Lower lobe of right lung (tissue), 2 donors: ENCODE results near the gene TMUB1. TPM values are rescaled to one million over a fixed set of nuclear protein-coding genes. Genes with fewer than 3 reads are reported as not detected.

Source experiments
- ATAC-seq, 2 donors: fragments of 200-7000 bp; cut with Tn5 transposase; one replicate each; pipeline ENCODE4 v1.9.1; 2020 to 2022; ENCODE audit warnings: mild to moderate bottlenecking in 2 of 2, moderate library complexity in 2 of 2
- DNase-seq: peaks from one replicate; pipeline ENCODE4 v3.0.0-alpha.2; 2020
- H3K27ac ChIP-seq: fragments of 200-600 bp; one replicate; pipeline ENCODE4 v1.8.0; 2022
- H3K27me3 ChIP-seq: fragments of 200-600 bp; one replicate; pipeline ENCODE4 v1.8.0; 2022; ENCODE audit warnings: low read depth
- H3K36me3 ChIP-seq: fragments of 200-600 bp; one replicate; pipeline ENCODE4 v1.8.0; 2022; ENCODE audit warnings: mild to moderate bottlenecking
- H3K4me1 ChIP-seq: fragments of 200-600 bp; one replicate; pipeline ENCODE4 v1.8.0; 2022
- H3K4me3 ChIP-seq: fragments of 200-600 bp; one replicate; pipeline ENCODE4 v1.8.0; 2022; ENCODE audit warnings: mild to moderate bottlenecking
- H3K9me3 ChIP-seq: fragments of 200-600 bp; one replicate; pipeline ENCODE4 v1.8.0; 2022
- CTCF ChIP-seq: fragments of 200-600 bp; IDR thresholded peaks from one replicate; pipeline ENCODE4 v1.8.0; 2022; ENCODE audit warnings: antibody characterized with exemption, mild to moderate bottlenecking
- intact Hi-C: fragments of 100-400 bp; cut with DNase I; formaldehyde crosslinking; loops from one replicate; pipeline ENCODE4 v1.11.0; 2022
- total RNA-seq: library from RNA; stranded (reverse); fragmentation: NEBNext Ultra II Directional; extraction: Animal tissue kit (Norgen Biotek cat#: 25700); gene quantifications from one replicate; pipeline ENCODE4 v1.2.1, GENCODE V29; 2021
- donor health status: DM: no; HTN: yes; CAD: no; lungs with severe emphysema.

Gene TMUB1
- total RNA-seq, 1 donor from 2014 or later = 37.4 TPM

GRCh38 chr7:151091988-151092387 lies 8.7 kb upstream of the TMUB1 start:
- TF ChIP-seq CTCF = no peak
- H3K36me3 ChIP-seq = peaks cover 10% of the 10 kb centered on the region
- no peaks in the 10 kb centered on the region for H3K9me3 ChIP-seq
- H3K4me1 ChIP-seq = peaks cover 67% of the 10 kb centered on the region
- no peak overlapping the region for H3K4me3 ChIP-seq
- intact Hi-C loops = no loop called here
- ATAC-seq (no peak), DNase-seq (no peak)
- H3K27me3 ChIP-seq = no peaks in the 10 kb centered on the region
- peak overlapping the region; percentile 13 for H3K27ac ChIP-seq

- Histone ChIP-seq H3K27ac (peak overlapping the region; percentile 13), H3K27me3 (no peaks in the 10 kb centered on the region), H3K4me3 (no peak overlapping the region), H3K9me3 (no peaks in the 10 kb centered on the region), H3K4me1 (peaks cover 67% of the 10 kb centered on the region), H3K36me3 (peaks cover 6% of the 10 kb centered on the region)
- peak; percentile 53 for TF ChIP-seq CTCF
- ATAC-seq (peak in 1 of 2 donors; percentile 1), DNase-seq (no peak)
- intact Hi-C loops = no loop called here
Measured at GRCh38 chr7:151091431-151091830, 8.1 kb upstream of the TMUB1 start.

DNA sequence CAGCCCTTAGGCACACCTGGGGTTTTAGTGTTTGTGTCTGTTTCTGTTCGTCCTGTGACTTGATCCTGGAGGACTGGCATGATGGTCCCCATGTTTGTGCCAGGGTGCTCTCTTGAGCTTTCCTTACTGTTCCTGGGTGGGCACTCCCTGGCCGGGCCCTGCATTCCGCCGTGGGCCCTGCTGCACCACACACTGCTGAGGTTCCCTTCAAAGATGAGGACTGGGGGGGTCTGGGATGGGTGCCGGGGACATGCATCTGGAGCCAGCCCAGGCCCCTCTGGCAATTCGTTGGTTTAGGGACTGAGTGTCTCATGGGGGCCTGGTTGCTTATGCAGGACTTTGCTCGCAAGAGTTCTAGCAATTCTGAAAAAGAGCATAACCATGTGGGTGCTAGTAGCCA lies 7.7 kb upstream of the TMUB1 start:
- intact Hi-C loops = no loop called here
- DNase-seq = no peak
- peaks cover 67% of the 10 kb centered on the region for H3K4me1 ChIP-seq
- no peaks in the 10 kb centered on the region for H3K27me3 ChIP-seq
- no peak for TF ChIP-seq CTCF
- no peak overlapping the region for H3K4me3 ChIP-seq
- H3K36me3 ChIP-seq = peaks cover 6% of the 10 kb centered on the region
- no peak for ATAC-seq
- H3K27ac ChIP-seq = peak overlapping the region; percentile 13
- no peaks in the 10 kb centered on the region for H3K9me3 ChIP-seq

DNA sequence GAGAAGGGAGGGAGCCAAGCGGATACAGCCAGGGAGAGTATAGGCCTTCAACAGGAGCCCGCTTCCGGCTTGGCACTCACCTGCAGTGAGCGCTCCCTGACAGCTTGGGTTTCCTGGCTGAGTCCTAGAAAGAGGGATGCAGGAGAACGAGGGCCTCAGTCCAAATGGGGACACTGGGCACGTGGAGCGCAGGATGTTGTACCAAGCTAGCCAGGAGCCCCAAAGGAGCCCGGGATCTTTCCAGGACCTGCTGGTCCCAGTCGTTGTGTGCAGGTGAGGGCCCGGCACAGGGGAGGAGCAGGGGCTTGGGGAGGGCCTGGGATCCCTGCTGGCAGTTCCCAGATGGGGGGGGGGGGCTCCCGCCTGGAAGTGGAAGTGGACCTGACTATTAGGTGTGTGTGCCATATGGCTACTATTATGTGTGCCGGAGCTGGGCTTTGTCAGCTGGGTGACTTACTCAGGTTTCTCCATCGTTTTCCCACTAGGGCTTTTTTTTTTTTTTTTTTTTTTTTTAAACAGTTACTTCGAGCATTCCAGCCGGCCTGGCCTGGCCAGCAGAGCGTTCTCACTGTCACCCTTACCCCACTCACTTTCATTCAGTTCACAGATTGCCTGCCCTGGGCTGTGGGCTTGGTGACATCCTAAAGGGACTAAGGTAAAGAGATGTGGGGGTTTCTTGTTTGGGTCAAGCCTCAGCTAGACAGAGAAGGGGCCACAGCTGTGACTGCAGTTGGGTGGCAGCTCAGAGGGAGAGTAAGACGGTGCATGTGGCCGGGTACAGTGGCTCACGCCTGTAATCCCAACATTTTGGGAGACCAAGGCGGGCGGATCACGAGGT lies 6.8 kb upstream of the TMUB1 start:
- no peak for ATAC-seq
- TF ChIP-seq CTCF = no peak
- no peaks in the 10 kb centered on the region for H3K9me3 ChIP-seq
- peak overlapping the region; percentile 93 for H3K4me3 ChIP-seq
- no peaks in the 10 kb centered on the region for H3K27me3 ChIP-seq
- H3K27ac ChIP-seq = peak overlapping the region; percentile 88
- intact Hi-C loops = no loop called here
- peaks cover 6% of the 10 kb centered on the region for H3K36me3 ChIP-seq
- H3K4me1 ChIP-seq = peaks cover 66% of the 10 kb centered on the region
- no peak for DNase-seq

- Histone ChIP-seq H3K4me3 (peak overlapping the region; percentile 93), H3K27ac (peak overlapping the region; percentile 88), H3K27me3 (no peaks in the 10 kb centered on the region), H3K36me3 (peaks cover 6% of the 10 kb centered on the region), H3K9me3 (no peaks in the 10 kb centered on the region), H3K4me1 (peaks cover 64% of the 10 kb centered on the region)
- DNase-seq (peak; percentile 87), ATAC-seq (peak; percentile 65 to 68)
- intact Hi-C loops = no loop called here
- no peak for TF ChIP-seq CTCF
Measured at GRCh38 chr7:151088856-151089699, 5.8 kb upstream of the TMUB1 start.
